Astrocyte (in vitro differentiated cells and primary cell): ENCODE measurements around the gene CBLC.

ENCODE experiments used
- EZH2 ChIP-seq: IDR thresholded peaks from 2 replicates; pipeline ENCODE4 v1.6.1; 2012; ENCODE audit warnings: mild to moderate bottlenecking, low read length, inconsistent platforms; ENCODE audit not compliant: insufficient read depth
- TF ChIP-seq, protein P1 (sequence below): IDR thresholded peaks from 2 replicates; pipeline ENCODE4 v1.5.1; 2011; ENCODE audit warnings: low read depth, mild to moderate bottlenecking, inconsistent platforms, low read length, moderate library complexity; ENCODE audit not compliant: insufficient read depth

DNA sequence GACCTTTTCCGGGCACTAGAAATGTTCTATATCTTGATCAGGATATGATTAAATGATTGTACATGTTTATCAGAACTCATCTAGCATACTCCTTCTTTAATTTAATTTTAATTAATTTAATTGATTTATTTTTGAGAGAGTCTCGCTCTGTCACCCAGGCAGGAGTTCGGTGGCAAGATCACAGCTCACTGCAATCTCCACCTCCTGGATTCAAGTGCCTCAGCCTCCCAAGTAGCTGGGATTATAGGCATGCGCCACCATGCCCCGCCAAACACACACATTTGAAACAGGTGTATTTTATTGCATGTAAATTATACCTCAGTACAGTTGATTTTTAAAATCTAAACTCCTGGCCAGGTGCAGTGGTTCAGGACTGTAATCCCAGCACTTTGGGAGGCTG lies 46.6 kb upstream of the CBLC start:
- TF ChIP-seq, protein P1, sequence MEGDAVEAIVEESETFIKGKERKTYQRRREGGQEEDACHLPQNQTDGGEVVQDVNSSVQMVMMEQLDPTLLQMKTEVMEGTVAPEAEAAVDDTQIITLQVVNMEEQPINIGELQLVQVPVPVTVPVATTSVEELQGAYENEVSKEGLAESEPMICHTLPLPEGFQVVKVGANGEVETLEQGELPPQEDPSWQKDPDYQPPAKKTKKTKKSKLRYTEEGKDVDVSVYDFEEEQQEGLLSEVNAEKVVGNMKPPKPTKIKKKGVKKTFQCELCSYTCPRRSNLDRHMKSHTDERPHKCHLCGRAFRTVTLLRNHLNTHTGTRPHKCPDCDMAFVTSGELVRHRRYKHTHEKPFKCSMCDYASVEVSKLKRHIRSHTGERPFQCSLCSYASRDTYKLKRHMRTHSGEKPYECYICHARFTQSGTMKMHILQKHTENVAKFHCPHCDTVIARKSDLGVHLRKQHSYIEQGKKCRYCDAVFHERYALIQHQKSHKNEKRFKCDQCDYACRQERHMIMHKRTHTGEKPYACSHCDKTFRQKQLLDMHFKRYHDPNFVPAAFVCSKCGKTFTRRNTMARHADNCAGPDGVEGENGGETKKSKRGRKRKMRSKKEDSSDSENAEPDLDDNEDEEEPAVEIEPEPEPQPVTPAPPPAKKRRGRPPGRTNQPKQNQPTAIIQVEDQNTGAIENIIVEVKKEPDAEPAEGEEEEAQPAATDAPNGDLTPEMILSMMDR: no peak
- no peak for TF ChIP-seq EZH2
